Spinal cord (tissue), 10 donors: Measurements from ENCODE around the gene CLN6. TPM values are rescaled to one million over a fixed set of nuclear protein-coding genes. Genes with fewer than 3 reads are reported as not detected.
"Not testable (repeated sequence)": the region's sequence is repeated elsewhere in the genome, so short reads cannot be mapped to it uniquely, and the experiment has no call there.

ENCODE experiments used
- DNase-seq, 6 donors: peaks; one replicate each; pipeline versions ENCODE4 v3.0.0 to v3.0.0-alpha.2; 2013 to 2015; ENCODE audit warnings: low spot score in 6 of 6, low read depth in 4 of 6
- H3K27ac ChIP-seq: one replicate; pipeline ENCODE4 v1.5.1; 2013; ENCODE audit warnings: low read depth, low read length, control low read depth
- H3K27me3 ChIP-seq: one replicate; pipeline ENCODE4 v1.6.1; 2013; ENCODE audit warnings: low read length; ENCODE audit not compliant: control insufficient read depth, insufficient read depth
- H3K36me3 ChIP-seq: one replicate; pipeline ENCODE4 v1.6.1; 2013; ENCODE audit warnings: low read length; ENCODE audit not compliant: control insufficient read depth, insufficient read depth
- H3K4me1 ChIP-seq: one replicate; pipeline ENCODE4 v1.6.1; 2013; ENCODE audit warnings: low read length; ENCODE audit not compliant: control insufficient read depth, insufficient read depth
- H3K4me3 ChIP-seq: one replicate; pipeline ENCODE4 v1.5.1; 2013; ENCODE audit warnings: low read depth, low read length, control low read depth
- H3K9me3 ChIP-seq: one replicate; pipeline ENCODE4 v1.6.1; 2013; ENCODE audit warnings: low read length; ENCODE audit not compliant: control insufficient read depth, insufficient read depth
- whole genome bisulfite sequencing: methylation state at CpG from one replicate; pipeline ENCODE4 v1.1.5; 2013; ENCODE audit warnings: missing lambda C conversion rate; ENCODE audit not compliant: insufficient coverage; 5-methylcytosine and 5-hydroxymethylcytosine counted together
- polyA plus RNA-seq, 2 donors: library from polyadenylated mRNA; unstranded; fragments of 120-200 nt; gene quantifications; one replicate each; pipeline ENCODE4 v1.2.1, GENCODE V29; 2013; ENCODE audit not compliant: insufficient read length in 2 of 2
- total RNA-seq, 2 donors: library from RNA; depleted of rRNA in 1 of 2; stranded (reverse); fragments of 120-200 nt in 1 of 2; fragments of >200 nt in 1 of 2; gene quantifications; one replicate each; pipeline versions ENCODE4 v1.2.3 to v1.2.4, GENCODE V29; 2013 to 2014
- donor health status: healthy.

CLN6 gene
- total and polyA plus RNA-seq, 4 donors = 7.7 to 25.3 (median 13.7) TPM

- WGBS = 98% methylated on average over 5 of the region's 5 CpGs
- no peak overlapping the region for H3K4me3 ChIP-seq
- no peak for DNase-seq
- no peaks in the 10 kb centered on the region for H3K9me3 ChIP-seq
- H3K27ac ChIP-seq = no peak overlapping the region
- no peaks in the 10 kb centered on the region for H3K27me3 ChIP-seq
- peaks cover 53% of the 10 kb centered on the region for H3K4me1 ChIP-seq
- peaks cover 12% of the 10 kb centered on the region for H3K36me3 ChIP-seq
Measured at GRCh38 chr15:68203956-68204355, 25.6 kb downstream of the CLN6 start.

- peaks cover 12% of the 10 kb centered on the region for H3K36me3 ChIP-seq
Measured at GRCh38 chr15:68203486-68203885, 26.0 kb downstream of the CLN6 start.

GRCh38 chr15:68202994-68203393 is 26.5 kb downstream of the CLN6 start:
- not testable (repeated sequence) for DNase-seq

More at GRCh38 chr15:68203486-68203885, 26.0 kb downstream of the CLN6 start:
- WGBS = 96% methylated on average over 4 of the region's 5 CpGs
- no peak for DNase-seq
- no peaks in the 10 kb centered on the region for H3K27me3 ChIP-seq
- peaks cover 48% of the 10 kb centered on the region for H3K4me1 ChIP-seq
- H3K4me3 ChIP-seq = no peak overlapping the region
- no peak overlapping the region for H3K27ac ChIP-seq
- H3K9me3 ChIP-seq = no peaks in the 10 kb centered on the region

GRCh38 chr15:68201879-68202261 is 27.7 kb downstream of the CLN6 start:
- H3K9me3 ChIP-seq = no peaks in the 10 kb centered on the region
- H3K4me3 ChIP-seq = no peak overlapping the region
- no peaks in the 10 kb centered on the region for H3K27me3 ChIP-seq
- DNase-seq = no peak
- peaks cover 8% of the 10 kb centered on the region for H3K36me3 ChIP-seq
- peaks cover 48% of the 10 kb centered on the region for H3K4me1 ChIP-seq
- no CpG with 5 or more reads among the region's 3 CpGs for WGBS
- no peak overlapping the region for H3K27ac ChIP-seq

More at GRCh38 chr15:68202994-68203393, 26.5 kb downstream of the CLN6 start:
- Histone ChIP-seq H3K4me1 (peaks cover 43% of the 10 kb centered on the region), H3K36me3 (peaks cover 12% of the 10 kb centered on the region)
- H3K9me3 ChIP-seq, H3K27ac ChIP-seq, H3K27me3 ChIP-seq, H3K4me3 ChIP-seq: not testable (repeated sequence)
- 98% methylated on average over 4 of the region's 7 CpGs for WGBS

GRCh38 chr15:68201153-68201878 is 28.2 kb downstream of the CLN6 start:
- Histone ChIP-seq H3K27ac (no peak overlapping the region), H3K27me3 (no peaks in the 10 kb centered on the region), H3K9me3 (no peaks in the 10 kb centered on the region), H3K4me1 (peaks cover 53% of the 10 kb centered on the region), H3K4me3 (no peak overlapping the region), H3K36me3 (peaks cover 13% of the 10 kb centered on the region)
- DNase-seq = no peak
- WGBS = 73% methylated on average over 7 of the region's 7 CpGs

- Histone ChIP-seq H3K27me3 (no peaks in the 10 kb centered on the region), H3K4me3 (no peak overlapping the region), H3K4me1 (peaks cover 44% of the 10 kb centered on the region), H3K36me3 (peaks cover 19% of the 10 kb centered on the region), H3K27ac (peak overlapping the region; percentile 45), H3K9me3 (no peaks in the 10 kb centered on the region)
- WGBS = 53% methylated on average over 8 of the region's 16 CpGs
- DNase-seq = no peak
Measured at GRCh38 chr15:68200016-68200861, 29.3 kb downstream of the CLN6 start.

GRCh38 chr15:68199340-68199739 is 30.2 kb downstream of the CLN6 start:
- H3K27ac ChIP-seq = no peak overlapping the region
- no peaks in the 10 kb centered on the region for H3K27me3 ChIP-seq
- peaks cover 19% of the 10 kb centered on the region for H3K36me3 ChIP-seq
- WGBS = 52% methylated on average over 11 of the region's 11 CpGs
- H3K4me3 ChIP-seq = no peak overlapping the region
- no peak for DNase-seq
- H3K9me3 ChIP-seq = no peaks in the 10 kb centered on the region
- peaks cover 37% of the 10 kb centered on the region for H3K4me1 ChIP-seq

GRCh38 chr15:68197661-68198437 is 31.7 kb downstream of the CLN6 start:
- peaks cover 35% of the 10 kb centered on the region for H3K4me1 ChIP-seq
- no peaks in the 10 kb centered on the region for H3K27me3 ChIP-seq
- no peak overlapping the region for H3K4me3 ChIP-seq
- peaks cover 19% of the 10 kb centered on the region for H3K36me3 ChIP-seq
- no peaks in the 10 kb centered on the region for H3K9me3 ChIP-seq
- DNase-seq = no peak
- no peak overlapping the region for H3K27ac ChIP-seq
- 91% methylated on average over 10 of the region's 11 CpGs for WGBS

- Histone ChIP-seq H3K36me3 (peaks cover 22% of the 10 kb centered on the region), H3K4me1 (peaks cover 35% of the 10 kb centered on the region), H3K4me3 (no peak overlapping the region), H3K9me3 (no peaks in the 10 kb centered on the region), H3K27ac (no peak overlapping the region), H3K27me3 (no peaks in the 10 kb centered on the region)
- WGBS = 84% methylated on average over 5 of the region's 8 CpGs
- no peak for DNase-seq
Measured at GRCh38 chr15:68197170-68197492, 32.4 kb downstream of the CLN6 start.
